Testis (tissue), 2 donors: ENCODE measurements around the gene DOK5.

Experiments
- POLR2A ChIP-seq: fragments of 450-650 bp; IDR thresholded peaks from one replicate; pipeline ENCODE4 v1.6.1; 2017; ENCODE audit warnings: antibody characterized with exemption, mild to moderate bottlenecking, moderate library complexity
- TF ChIP-seq, protein P1 (sequence below), 3 experiments: fragments of 450-650 bp in 2 of 3; fragments of 200-600 bp in 1 of 3; sonication (generic) in 1 of 3; IDR thresholded peaks; one replicate each; pipeline ENCODE4 v1.5.1; 2016 to 2019; ENCODE audit warnings: antibody characterized with exemption in 3 of 3, mild to moderate bottlenecking in 2 of 3, moderate library complexity in 1 of 3

- TF ChIP-seq, protein P1, sequence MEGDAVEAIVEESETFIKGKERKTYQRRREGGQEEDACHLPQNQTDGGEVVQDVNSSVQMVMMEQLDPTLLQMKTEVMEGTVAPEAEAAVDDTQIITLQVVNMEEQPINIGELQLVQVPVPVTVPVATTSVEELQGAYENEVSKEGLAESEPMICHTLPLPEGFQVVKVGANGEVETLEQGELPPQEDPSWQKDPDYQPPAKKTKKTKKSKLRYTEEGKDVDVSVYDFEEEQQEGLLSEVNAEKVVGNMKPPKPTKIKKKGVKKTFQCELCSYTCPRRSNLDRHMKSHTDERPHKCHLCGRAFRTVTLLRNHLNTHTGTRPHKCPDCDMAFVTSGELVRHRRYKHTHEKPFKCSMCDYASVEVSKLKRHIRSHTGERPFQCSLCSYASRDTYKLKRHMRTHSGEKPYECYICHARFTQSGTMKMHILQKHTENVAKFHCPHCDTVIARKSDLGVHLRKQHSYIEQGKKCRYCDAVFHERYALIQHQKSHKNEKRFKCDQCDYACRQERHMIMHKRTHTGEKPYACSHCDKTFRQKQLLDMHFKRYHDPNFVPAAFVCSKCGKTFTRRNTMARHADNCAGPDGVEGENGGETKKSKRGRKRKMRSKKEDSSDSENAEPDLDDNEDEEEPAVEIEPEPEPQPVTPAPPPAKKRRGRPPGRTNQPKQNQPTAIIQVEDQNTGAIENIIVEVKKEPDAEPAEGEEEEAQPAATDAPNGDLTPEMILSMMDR (IDR thresholded peaks at IDR 0.05) = no peak
- TF ChIP-seq POLR2A = no peak
These were observed 40.6 kb downstream of the DOK5 start for GRCh38 chr20:54515793-54516628.
